ENCODE data around the gene LUZP1.

The LUZP1 gene

GRCh38 chr1:23114424-23115079 lies 54.1 kb downstream of the LUZP1 start:
- no peak for TF ChIP-seq POLR2AphosphoS5 (IDR thresholded peaks at IDR 0.05; ENCODE audit: low read depth, low read length)
- TF ChIP-seq SIN3A (IDR thresholded peaks at IDR 0.05; ENCODE audit: borderline replicate concordance, insufficient read depth, low read length) = no peak
- TF ChIP-seq REST (IDR thresholded peaks at IDR 0.05; ENCODE audit: insufficient read depth in 1 of 2, low read depth in 2 of 2, low read length in 2 of 2) = no peak
- TF ChIP-seq TAF1 (IDR thresholded peaks at IDR 0.05; ENCODE audit: borderline replicate concordance, insufficient read depth, low read length) = no peak
- no peak for TF ChIP-seq FOXP2 (optimal IDR thresholded peaks at IDR 0.05; ENCODE audit: borderline replicate concordance, extremely low read depth, extremely low read length, insufficient read depth)

- no peak for TF ChIP-seq POLR2AphosphoS5 (IDR thresholded peaks at IDR 0.05; ENCODE audit: low read depth, low read length)
- no peak for TF ChIP-seq SIN3A (IDR thresholded peaks at IDR 0.05; ENCODE audit: borderline replicate concordance, insufficient read depth, low read length)
These were observed 56.8 kb downstream of the LUZP1 start for GRCh38 chr1:23111600-23112535.

- TF ChIP-seq SIN3A (IDR thresholded peaks at IDR 0.05; ENCODE audit: borderline replicate concordance, insufficient read depth, low read length) = no peak
- TF ChIP-seq REST (IDR thresholded peaks at IDR 0.05; ENCODE audit: insufficient read depth in 1 of 2, low read depth in 2 of 2, low read length in 2 of 2) = no peak
- TF ChIP-seq FOXP2 (optimal IDR thresholded peaks at IDR 0.05; ENCODE audit: borderline replicate concordance, extremely low read depth, extremely low read length, insufficient read depth) = no peak
- TF ChIP-seq POLR2AphosphoS5 (IDR thresholded peaks at IDR 0.05; ENCODE audit: low read depth, low read length) = no peak
- TF ChIP-seq TAF1 (IDR thresholded peaks at IDR 0.05; ENCODE audit: borderline replicate concordance, insufficient read depth, low read length) = no peak
These were observed 58.3 kb downstream of the LUZP1 start for GRCh38 chr1:23110391-23110790.

- TF ChIP-seq FOXP2 (optimal IDR thresholded peaks at IDR 0.05; ENCODE audit: borderline replicate concordance, extremely low read depth, extremely low read length, insufficient read depth) (no peak), REST (IDR thresholded peaks at IDR 0.05; ENCODE audit: insufficient read depth in 1 of 2, low read depth in 2 of 2, low read length in 2 of 2) (no peak), POLR2AphosphoS5 (IDR thresholded peaks at IDR 0.05; ENCODE audit: low read depth, low read length) (no peak), TAF1 (IDR thresholded peaks at IDR 0.05; ENCODE audit: borderline replicate concordance, insufficient read depth, low read length) (no peak), SIN3A (IDR thresholded peaks at IDR 0.05; ENCODE audit: borderline replicate concordance, insufficient read depth, low read length) (no peak)
These were observed 59.6 kb downstream of the LUZP1 start for GRCh38 chr1:23108918-23109533.
